PC-3 (cell line): ENCODE measurements around the gene LBHD1.

Experiments used
- CTCF ChIP-seq: fragments of 300-600 bp; sonication (generic); conservative IDR thresholded peaks from 2 replicates; pipeline ENCODE4 v1.5.1; 2017; ENCODE audit warnings: antibody characterized with exemption, low read depth, mild to moderate bottlenecking, low read length
- EZH2 ChIP-seq: fragments of 300-600 bp; sonication (generic); IDR thresholded peaks from one replicate; pipeline ENCODE4 v1.6.1; 2017; ENCODE audit warnings: antibody characterized with exemption, mild to moderate bottlenecking, low read length; ENCODE audit not compliant: unreplicated experiment

GRCh38 chr11:62678433-62678769, 6.3 kb upstream of the LBHD1 start:
- TF ChIP-seq CTCF = no peak
- no peak for TF ChIP-seq EZH2
